RPMI7951 (cell line): ENCODE data around the gene GMCL1. TPM values are rescaled to one million over a fixed set of nuclear protein-coding genes. Genes with fewer than 3 reads are reported as not detected.
"Not testable (repeated sequence)": the region's sequence is repeated elsewhere in the genome, so short reads cannot be mapped to it uniquely, and the experiment has no call there.

Experiments used
- DNase-seq: peaks from one replicate; pipeline ENCODE4 v3.0.0-alpha.2; 2012; ENCODE audit warnings: low read depth
- total RNA-seq: library from RNA; depleted of rRNA; stranded (reverse); fragments of >200 nt; shearing (Covaris generic); gene quantifications from 2 replicates; pipeline ENCODE4 v1.2.3, GENCODE V29; 2014; rRNA removed

GMCL1 gene, protein sequence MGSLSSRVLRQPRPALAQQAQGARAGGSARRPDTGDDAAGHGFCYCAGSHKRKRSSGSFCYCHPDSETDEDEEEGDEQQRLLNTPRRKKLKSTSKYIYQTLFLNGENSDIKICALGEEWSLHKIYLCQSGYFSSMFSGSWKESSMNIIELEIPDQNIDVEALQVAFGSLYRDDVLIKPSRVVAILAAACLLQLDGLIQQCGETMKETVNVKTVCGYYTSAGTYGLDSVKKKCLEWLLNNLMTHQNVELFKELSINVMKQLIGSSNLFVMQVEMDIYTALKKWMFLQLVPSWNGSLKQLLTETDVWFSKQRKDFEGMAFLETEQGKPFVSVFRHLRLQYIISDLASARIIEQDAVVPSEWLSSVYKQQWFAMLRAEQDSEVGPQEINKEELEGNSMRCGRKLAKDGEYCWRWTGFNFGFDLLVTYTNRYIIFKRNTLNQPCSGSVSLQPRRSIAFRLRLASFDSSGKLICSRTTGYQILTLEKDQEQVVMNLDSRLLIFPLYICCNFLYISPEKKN
- total RNA-seq = 9.3 and 11.3 TPM in 2 replicates

DNA sequence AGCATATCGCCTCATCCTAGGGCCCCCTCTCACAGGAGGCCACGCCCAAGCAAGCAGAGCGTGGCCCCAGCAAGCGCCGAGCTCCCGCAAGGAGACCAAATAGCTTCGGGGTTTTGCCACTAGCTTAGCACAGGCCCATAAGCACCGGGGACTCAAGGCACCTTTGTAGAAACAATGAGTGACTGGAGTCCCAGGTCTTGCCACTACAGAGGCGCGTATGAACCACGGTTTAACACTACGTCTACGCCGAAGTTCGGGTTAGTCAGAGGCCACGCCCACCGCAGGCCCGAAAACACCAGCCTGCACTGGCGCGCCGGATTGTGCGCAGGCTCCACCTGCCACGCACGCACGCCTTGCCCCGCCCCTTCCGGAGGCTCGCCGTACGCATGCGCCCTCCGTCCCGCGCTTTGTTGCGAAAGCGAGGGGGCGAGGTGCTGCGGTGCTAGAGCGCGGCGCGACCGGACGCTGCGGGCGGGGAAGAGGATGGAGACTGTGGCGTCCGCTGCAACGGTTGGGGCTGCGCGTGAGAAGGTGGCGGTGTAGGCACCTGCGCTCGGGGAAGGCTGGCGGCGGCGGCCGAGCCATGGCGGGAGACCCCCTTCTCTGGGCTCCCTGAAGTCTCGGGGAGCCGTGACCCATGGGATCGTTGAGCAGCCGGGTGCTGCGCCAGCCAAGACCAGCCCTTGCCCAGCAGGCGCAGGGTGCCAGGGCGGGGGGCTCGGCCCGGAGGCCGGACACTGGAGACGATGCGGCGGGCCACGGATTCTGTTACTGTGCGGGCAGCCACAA lies at the start of gene GMCL1:
Gene GMCL1 (plus strand): TSS at position 405 of the 789 bp plus-strand sequence. CDS start 233 bp downstream, at position 638.
- DNase-seq = peak; percentile 93

DNA sequence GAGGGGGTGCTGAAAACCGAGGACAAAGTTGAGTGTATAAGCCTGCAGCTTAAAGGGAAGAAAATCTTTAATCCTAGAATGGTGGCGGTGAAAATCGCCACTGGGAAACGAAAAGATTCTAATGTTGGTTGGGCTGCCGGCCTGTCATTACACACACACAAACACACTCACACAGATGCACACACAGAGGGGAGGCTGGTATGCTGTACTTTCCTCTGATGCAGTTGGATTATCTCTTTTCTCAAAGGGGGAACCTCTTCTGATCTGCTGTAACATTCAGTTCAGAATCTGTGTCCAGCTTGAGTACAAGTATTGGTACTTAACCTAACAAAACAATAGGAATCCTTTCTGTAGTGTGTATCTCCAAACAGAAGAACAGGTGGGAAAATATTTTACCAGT lies 48.5 kb upstream of the GMCL1 start:
- DNase-seq = no peak

GRCh38 chr2:69781321-69782248 lies 47.9 kb upstream of the GMCL1 start:
- DNase-seq = no peak

DNA sequence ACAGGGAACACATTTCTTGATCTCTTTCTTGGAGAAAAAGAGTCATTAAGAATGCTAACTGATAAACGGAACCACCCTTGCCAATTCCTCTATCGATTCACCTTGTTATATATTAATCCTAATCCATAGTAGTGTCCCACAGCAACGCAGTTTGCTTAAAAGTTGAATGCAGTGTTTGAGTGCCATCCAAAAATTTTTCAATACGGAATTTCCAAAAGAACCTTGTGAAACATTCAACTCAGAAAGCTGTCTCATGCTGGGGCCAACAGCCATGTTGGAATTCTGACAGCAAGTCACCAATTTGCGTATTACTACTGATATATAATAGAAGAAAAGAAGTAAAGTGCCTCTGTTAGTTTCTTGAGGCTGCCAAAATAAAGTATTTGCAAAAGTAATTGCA lies 45.2 kb upstream of the GMCL1 start:
- DNase-seq = no peak

GRCh38 chr2:69785358-69785757 lies 44.1 kb upstream of the GMCL1 start:
- DNase-seq = no peak

DNA sequence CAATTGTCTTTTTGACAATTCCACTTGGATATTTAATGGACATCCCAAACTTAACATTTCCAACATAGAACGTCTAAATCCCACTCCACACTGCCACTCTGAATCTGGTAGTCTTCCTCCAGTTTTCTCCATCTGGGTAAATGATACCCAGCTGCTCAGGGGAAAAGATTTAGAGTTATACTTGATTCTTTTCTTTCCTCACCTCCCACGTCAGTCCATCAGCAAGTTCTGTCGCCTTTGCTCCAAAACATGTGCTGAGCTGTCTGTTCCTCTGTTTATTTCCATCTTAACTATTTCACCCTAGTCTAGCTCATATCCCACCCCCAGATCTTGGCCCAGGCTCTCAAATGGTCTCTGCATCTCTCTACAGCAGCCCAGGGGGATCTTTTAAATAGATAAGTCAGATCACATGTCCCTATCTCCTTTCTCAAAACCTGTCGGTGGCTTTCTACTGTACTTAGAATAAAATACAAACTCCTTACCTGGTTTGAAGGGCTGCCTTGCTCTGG lies 43.4 kb upstream of the GMCL1 start:
- no peak for DNase-seq

DNA sequence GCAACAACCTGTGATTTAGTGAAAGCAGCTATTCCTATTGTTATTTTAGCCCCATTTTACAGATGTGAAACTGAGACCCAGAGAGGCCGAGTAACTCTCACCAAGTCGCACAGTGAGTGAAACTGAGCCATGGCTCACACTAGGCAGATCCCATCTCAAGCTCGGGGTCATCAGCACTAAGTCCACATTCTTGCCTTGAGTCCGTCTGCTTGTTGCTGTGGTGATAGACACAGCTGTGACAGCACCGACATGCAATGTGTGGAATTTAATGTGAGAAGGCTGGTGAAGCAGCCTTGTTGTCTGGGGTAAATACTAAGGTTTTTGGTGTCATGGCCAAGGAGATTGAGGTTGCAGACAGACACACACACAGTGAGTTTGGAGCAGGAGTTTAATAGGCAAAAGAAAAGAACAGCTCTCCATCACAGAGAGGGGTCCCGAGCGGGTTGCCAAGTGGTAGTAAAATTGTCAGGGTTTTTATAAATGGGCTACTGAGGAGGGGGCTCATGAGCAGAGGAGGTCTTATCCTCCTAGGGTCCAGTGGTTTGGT lies 40.2 kb upstream of the GMCL1 start:
- peak; percentile 71 for DNase-seq

DNA sequence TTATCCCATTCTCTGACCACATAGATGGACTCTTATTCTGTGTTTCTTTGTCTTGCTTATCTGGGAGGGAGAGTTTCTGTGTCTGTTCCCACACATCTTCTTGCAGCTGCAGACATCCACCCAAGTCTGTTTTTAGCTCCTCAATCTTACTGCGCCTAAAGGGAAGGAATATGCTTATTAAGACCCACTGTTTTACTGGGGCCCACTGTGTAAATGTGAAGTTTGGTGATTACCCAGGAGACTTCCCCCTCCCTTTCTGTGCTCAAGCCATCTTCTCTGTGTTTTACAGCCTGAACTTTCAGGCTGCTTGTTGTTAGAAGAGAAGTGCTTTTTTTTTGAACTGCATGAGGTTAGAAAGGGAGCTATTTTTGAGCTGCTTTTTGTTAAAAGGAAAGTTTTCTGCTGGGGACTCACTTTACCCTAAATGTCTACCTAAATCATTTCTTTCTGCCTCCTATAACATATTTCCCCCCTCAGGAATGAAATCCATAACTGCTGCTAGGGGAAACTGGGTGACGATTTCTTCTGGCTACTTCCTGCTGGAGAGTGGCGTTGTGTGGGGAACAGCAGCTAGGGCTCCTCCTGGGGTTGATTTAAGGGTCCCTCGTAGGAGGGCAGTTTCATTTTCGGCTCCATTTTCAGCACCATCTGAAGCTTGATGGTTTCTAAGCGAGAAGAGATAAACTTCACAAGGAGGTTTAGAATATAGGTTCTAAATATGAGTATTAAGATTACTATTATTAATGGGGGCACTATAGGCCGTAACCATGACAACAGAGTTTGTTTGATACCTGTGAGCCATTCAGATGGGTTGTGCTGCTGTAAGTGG lies 39.5 kb upstream of the GMCL1 start:
- peak; percentile 31 for DNase-seq

GRCh38 chr2:69790601-69790959 lies 38.9 kb upstream of the GMCL1 start:
- no peak for DNase-seq

DNA sequence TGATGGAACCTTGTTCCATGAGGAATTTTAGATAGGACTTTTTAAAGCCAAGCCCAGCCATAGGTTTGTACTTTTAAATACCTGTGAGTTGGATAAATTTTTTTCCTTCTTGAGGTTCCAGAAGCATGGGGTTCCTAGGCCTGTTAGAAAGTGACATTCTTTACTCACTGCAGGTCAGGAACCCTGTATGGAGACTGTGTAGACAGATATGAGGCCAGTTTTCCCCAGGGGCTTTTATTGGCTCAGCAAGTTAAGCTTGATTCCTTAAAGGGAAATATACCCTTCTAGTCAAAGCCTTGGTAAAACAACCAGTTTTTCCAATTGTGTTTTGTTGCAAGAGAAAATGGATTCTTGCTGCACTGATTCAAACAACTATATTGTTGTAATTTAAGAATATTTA lies 38.4 kb upstream of the GMCL1 start:
- DNase-seq = no peak

DNA sequence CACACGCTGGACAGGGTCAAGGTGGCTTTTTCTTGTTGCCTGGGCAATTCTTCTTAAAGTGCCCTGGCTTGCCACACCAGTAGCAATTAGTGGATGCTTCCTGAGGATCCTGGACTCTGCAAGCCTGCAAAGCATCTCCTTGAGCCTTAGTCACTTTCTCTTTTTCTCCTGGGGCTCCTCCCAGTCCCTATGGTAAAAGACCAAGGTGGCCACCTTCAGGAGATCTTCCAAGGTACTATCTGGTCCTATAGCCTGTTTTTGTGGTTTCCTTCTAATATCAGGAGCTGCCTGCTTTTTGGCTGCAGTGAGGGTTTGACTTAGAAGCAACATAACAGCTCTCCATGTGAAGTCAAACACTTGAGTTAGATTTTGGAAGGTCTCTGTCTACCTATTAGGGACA lies 33.3 kb upstream of the GMCL1 start:
- DNase-seq = no peak

GRCh38 chr2:69797235-69797634 lies 32.2 kb upstream of the GMCL1 start:
- DNase-seq = no peak

- DNase-seq = no peak
These were observed 31.6 kb upstream of the GMCL1 start for GRCh38 chr2:69797836-69798289.

DNA sequence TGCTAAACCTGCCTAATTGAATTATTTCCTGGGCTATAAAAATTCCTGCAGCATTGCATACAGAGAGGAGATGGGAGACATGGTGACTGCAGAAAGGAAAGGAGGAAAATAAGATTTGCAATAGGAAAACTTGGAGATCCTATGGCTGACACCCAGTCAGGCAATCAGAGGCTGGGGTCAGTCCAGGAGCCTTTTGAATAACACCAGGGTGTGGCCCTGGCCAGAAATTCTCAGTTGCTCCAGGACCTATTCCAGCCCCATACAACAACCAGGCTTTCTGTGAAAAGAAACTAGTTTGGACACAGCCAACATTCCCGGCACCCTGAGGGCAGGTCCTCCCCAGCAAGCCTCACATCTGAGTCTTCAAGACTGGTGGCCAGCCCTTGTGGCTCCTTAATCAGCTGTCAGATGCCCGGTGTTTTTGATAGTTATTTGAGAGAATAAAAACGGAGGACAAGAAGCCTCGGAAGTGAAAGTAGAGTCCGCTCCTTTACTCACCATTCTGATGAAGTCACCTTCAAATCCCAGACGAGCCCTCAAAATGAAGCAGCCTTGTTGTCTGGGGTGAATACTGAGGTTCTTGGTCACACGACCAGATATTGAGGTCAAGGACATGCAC lies 31.1 kb upstream of the GMCL1 start:
- peak; percentile 79 for DNase-seq

GRCh38 chr2:69798909-69799526 lies 30.4 kb upstream of the GMCL1 start:
- DNase-seq = peak; percentile 65

- no peak for DNase-seq
These were observed 27.6 kb upstream of the GMCL1 start for GRCh38 chr2:69801745-69802290.

DNA sequence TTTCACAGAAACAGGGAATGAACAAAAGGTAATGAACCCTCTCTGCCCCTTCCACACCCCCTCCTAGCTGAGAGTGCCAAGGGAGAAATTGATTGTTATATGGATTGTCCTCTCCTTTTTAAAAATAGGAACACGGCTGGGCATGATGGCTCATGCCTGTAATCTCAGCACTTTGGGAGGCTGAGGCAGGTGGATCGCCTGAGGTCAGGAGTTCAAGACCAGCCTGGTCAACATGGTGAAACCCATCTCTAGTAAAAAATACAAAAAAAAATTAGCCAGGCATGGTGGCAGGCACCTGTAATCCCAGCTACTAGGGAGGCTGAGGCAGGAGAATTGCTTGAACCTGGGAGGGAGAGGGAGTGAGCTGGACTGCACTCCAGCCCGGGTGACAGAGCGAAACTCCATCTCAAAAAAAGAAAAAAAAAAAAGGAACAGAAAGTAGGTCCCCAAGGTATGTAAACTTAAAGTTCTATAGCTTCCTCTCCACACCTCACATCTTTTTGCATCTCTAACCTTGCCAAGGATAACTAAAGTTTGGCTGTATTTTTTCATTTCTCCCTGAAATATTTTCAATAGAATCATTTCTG lies 26.6 kb upstream of the GMCL1 start:
- DNase-seq = not testable (repeated sequence)

GRCh38 chr2:69804416-69804815 lies 25.0 kb upstream of the GMCL1 start:
- DNase-seq = no peak

GRCh38 chr2:69805887-69806286 lies 23.6 kb upstream of the GMCL1 start:
- no peak for DNase-seq
